C4-2B (cell line): Measurements from ENCODE around the gene ARSB.

Experiments used
- CTCF ChIP-seq: fragments of 450-650 bp; conservative IDR thresholded peaks from 2 replicates; pipeline ENCODE4 v1.5.1; 2017; ENCODE audit warnings: mild to moderate bottlenecking
- ZFX ChIP-seq: fragments of 450-650 bp; IDR thresholded peaks from 2 replicates; pipeline ENCODE4 v1.6.1; 2017

GRCh38 chr5:78785454-78785853 lies 199.7 kb downstream of the ARSB start:
- no peak for TF ChIP-seq CTCF
- no peak for TF ChIP-seq ZFX
